HL-60 (cell line): Measurements from ENCODE around the gene ADGRG6.
"Not testable (repeated sequence)": the region's sequence is repeated elsewhere in the genome, so short reads cannot be mapped to it uniquely, and the experiment has no call there.

Source experiments
- POLR2AphosphoS5 ChIP-seq: IDR thresholded peaks from 2 replicates; pipeline ENCODE4 v1.6.1; 2012; ENCODE audit warnings: low read depth
- REST ChIP-seq: IDR thresholded peaks from 2 replicates; pipeline ENCODE4 v1.6.1; 2012; ENCODE audit warnings: low read depth; ENCODE audit not compliant: insufficient replicate concordance
- SPI1 ChIP-seq: IDR thresholded peaks from 2 replicates; pipeline ENCODE4 v1.6.1; 2012; ENCODE audit warnings: low read depth, mild to moderate bottlenecking, borderline replicate concordance
- TF ChIP-seq, protein P1 (sequence below): IDR thresholded peaks from one replicate; pipeline ENCODE4 v1.5.1; 2011; ENCODE audit warnings: low read length, control low read depth, inconsistent platforms; ENCODE audit not compliant: insufficient read depth

DNA sequence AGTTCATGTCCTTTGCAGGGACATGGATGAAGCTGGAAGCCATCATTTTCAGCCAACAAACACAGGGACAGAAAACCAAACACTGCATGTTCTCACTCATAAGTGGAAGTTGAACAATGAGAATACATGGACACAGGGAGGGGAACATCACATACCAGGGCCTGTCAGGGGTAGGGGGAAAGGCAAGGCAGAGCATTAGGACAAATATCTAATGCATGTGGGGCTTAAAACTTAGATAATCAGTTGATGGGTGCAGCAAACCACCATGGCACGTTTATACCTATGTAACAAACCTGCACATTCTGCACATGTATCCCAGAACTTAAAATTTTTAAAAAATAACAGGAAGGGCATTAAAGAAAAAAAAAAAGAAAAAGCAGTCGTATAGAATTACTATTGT is 153.0 kb downstream of the ADGRG6 start:
- TF ChIP-seq, protein P1, sequence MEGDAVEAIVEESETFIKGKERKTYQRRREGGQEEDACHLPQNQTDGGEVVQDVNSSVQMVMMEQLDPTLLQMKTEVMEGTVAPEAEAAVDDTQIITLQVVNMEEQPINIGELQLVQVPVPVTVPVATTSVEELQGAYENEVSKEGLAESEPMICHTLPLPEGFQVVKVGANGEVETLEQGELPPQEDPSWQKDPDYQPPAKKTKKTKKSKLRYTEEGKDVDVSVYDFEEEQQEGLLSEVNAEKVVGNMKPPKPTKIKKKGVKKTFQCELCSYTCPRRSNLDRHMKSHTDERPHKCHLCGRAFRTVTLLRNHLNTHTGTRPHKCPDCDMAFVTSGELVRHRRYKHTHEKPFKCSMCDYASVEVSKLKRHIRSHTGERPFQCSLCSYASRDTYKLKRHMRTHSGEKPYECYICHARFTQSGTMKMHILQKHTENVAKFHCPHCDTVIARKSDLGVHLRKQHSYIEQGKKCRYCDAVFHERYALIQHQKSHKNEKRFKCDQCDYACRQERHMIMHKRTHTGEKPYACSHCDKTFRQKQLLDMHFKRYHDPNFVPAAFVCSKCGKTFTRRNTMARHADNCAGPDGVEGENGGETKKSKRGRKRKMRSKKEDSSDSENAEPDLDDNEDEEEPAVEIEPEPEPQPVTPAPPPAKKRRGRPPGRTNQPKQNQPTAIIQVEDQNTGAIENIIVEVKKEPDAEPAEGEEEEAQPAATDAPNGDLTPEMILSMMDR = not testable (repeated sequence)
- not testable (repeated sequence) for TF ChIP-seq POLR2AphosphoS5, REST, SPI1
